T-helper 2 cell treated with Interferon-gamma antibody and Interleukin-4, amounts not matched to agents 5 μg/mL and 100 μg/mL, for 36 hours (primary cell): ENCODE measurements around the gene EXTL1.

Source experiments
- DNase-seq: peaks from one replicate; pipeline ENCODE4 v3.0.0; 2021; ENCODE audit warnings: low spot score
- H3K27ac Mint-ChIP-seq: one replicate; pipeline ENCODE4 v1.8.0; 2021; ENCODE audit warnings: mild to moderate bottlenecking, mixed read lengths
- H3K27me3 Mint-ChIP-seq: one replicate; pipeline ENCODE4 v1.8.0; 2021; ENCODE audit warnings: low read depth, mixed read lengths
- H3K36me3 Mint-ChIP-seq: one replicate; pipeline ENCODE4 v1.8.0; 2021; ENCODE audit warnings: low read depth, mixed read lengths
- H3K4me1 Mint-ChIP-seq: one replicate; pipeline ENCODE4 v1.8.0; 2021; ENCODE audit warnings: low read depth, mixed read lengths
- H3K4me3 Mint-ChIP-seq: one replicate; pipeline ENCODE4 v1.8.0; 2022; ENCODE audit warnings: mild to moderate bottlenecking, moderate library complexity, mixed read lengths
- H3K9me3 Mint-ChIP-seq: one replicate; pipeline ENCODE4 v1.8.0; 2021; ENCODE audit warnings: mixed read lengths

EXTL1 gene

GRCh38 chr1:25990702-25991395 lies 30.7 kb upstream of the EXTL1 start:
- H3K27ac Mint-ChIP-seq: peak overlapping the region; percentile 83
- H3K4me1 Mint-ChIP-seq: peaks cover 48% of the 10 kb centered on the region
- peak; percentile 32 for DNase-seq
- H3K36me3 Mint-ChIP-seq: peaks cover 13% of the 10 kb centered on the region
- H3K27me3 Mint-ChIP-seq: no peaks in the 10 kb centered on the region
- H3K4me3 Mint-ChIP-seq: peak overlapping the region; percentile 79
- no peaks in the 10 kb centered on the region for H3K9me3 Mint-ChIP-seq

GRCh38 chr1:25991937-25992688 lies 29.5 kb upstream of the EXTL1 start:
- H3K9me3 Mint-ChIP-seq: no peaks in the 10 kb centered on the region

GRCh38 chr1:25992689-25993171 lies 28.8 kb upstream of the EXTL1 start:
- H3K9me3 Mint-ChIP-seq: no peaks in the 10 kb centered on the region
- H3K4me3 Mint-ChIP-seq: no peak overlapping the region
- no peaks in the 10 kb centered on the region for H3K27me3 Mint-ChIP-seq
- DNase-seq: no peak
- H3K36me3 Mint-ChIP-seq: peaks cover 6% of the 10 kb centered on the region
- no peak overlapping the region for H3K27ac Mint-ChIP-seq
- peaks cover 51% of the 10 kb centered on the region for H3K4me1 Mint-ChIP-seq

More at GRCh38 chr1:25991937-25992688, 29.5 kb upstream of the EXTL1 start:
- Mint-ChIP-seq H3K36me3 (peaks cover 10% of the 10 kb centered on the region), H3K27ac (no peak overlapping the region), H3K4me1 (peaks cover 49% of the 10 kb centered on the region), H3K27me3 (no peaks in the 10 kb centered on the region), H3K4me3 (peak overlapping the region; percentile 12)
- DNase-seq: no peak

GRCh38 chr1:25993197-25993951 lies 28.2 kb upstream of the EXTL1 start:
- DNase-seq: no peak
- H3K9me3 Mint-ChIP-seq: no peaks in the 10 kb centered on the region
- peaks cover 6% of the 10 kb centered on the region for H3K36me3 Mint-ChIP-seq
- H3K27me3 Mint-ChIP-seq: no peaks in the 10 kb centered on the region
- no peak overlapping the region for H3K4me3 Mint-ChIP-seq
- H3K27ac Mint-ChIP-seq: peak overlapping the region; percentile 63
- H3K4me1 Mint-ChIP-seq: peaks cover 52% of the 10 kb centered on the region

GRCh38 chr1:25994402-25995150 lies 27.0 kb upstream of the EXTL1 start:
- Mint-ChIP-seq H3K9me3 (no peaks in the 10 kb centered on the region), H3K4me1 (peaks cover 53% of the 10 kb centered on the region), H3K36me3 (peaks cover 6% of the 10 kb centered on the region), H3K27ac (no peak overlapping the region), H3K4me3 (no peak overlapping the region), H3K27me3 (no peaks in the 10 kb centered on the region)
- no peak for DNase-seq

GRCh38 chr1:25996966-25997827 lies 24.4 kb upstream of the EXTL1 start:
- H3K27me3 Mint-ChIP-seq: no peaks in the 10 kb centered on the region
- peak overlapping the region; percentile 98 for H3K4me3 Mint-ChIP-seq
- H3K36me3 Mint-ChIP-seq: peaks cover 3% of the 10 kb centered on the region
- H3K9me3 Mint-ChIP-seq: no peaks in the 10 kb centered on the region
- H3K27ac Mint-ChIP-seq: peak overlapping the region; percentile 92
- peaks cover 38% of the 10 kb centered on the region for H3K4me1 Mint-ChIP-seq
- peak; percentile 10 for DNase-seq

GRCh38 chr1:25997828-25998761 lies 23.5 kb upstream of the EXTL1 start, which contains the start of gene PAFAH2:
PAFAH2 (minus strand) TSS chr1:25998063; CDS start chr1:25990816, 7,247 bp downstream.
- H3K27me3 Mint-ChIP-seq: no peaks in the 10 kb centered on the region
- H3K4me1 Mint-ChIP-seq: peaks cover 29% of the 10 kb centered on the region
- peak within 1 kb of the TSS; percentile 98 for H3K4me3 Mint-ChIP-seq
- DNase-seq: peak; percentile 95
- peaks cover 2% of the 10 kb centered on the region for H3K36me3 Mint-ChIP-seq
- H3K9me3 Mint-ChIP-seq: no peaks in the 10 kb centered on the region
- peak within 1 kb of the TSS; percentile 92 for H3K27ac Mint-ChIP-seq

- H3K27me3 Mint-ChIP-seq: peaks cover under 1% of the 10 kb centered on the region
- H3K27ac Mint-ChIP-seq: no peak overlapping the region
- no peaks in the 10 kb centered on the region for H3K9me3 Mint-ChIP-seq
- DNase-seq: no peak
- no peaks in the 10 kb centered on the region for H3K36me3 Mint-ChIP-seq
- H3K4me3 Mint-ChIP-seq: no peak overlapping the region
- peaks cover 22% of the 10 kb centered on the region for H3K4me1 Mint-ChIP-seq
These were observed 22.4 kb upstream of the EXTL1 start for GRCh38 chr1:25999041-25999800.

GRCh38 chr1:26003262-26003661 lies 18.3 kb upstream of the EXTL1 start:
- Mint-ChIP-seq H3K27me3 (peaks cover 8% of the 10 kb centered on the region), H3K4me3 (no peak overlapping the region), H3K36me3 (no peaks in the 10 kb centered on the region), H3K4me1 (peaks cover 6% of the 10 kb centered on the region), H3K9me3 (no peaks in the 10 kb centered on the region), H3K27ac (no peak overlapping the region)
- no peak for DNase-seq

- Mint-ChIP-seq H3K36me3 (no peaks in the 10 kb centered on the region), H3K4me1 (peaks cover 1% of the 10 kb centered on the region), H3K27ac (no peak overlapping the region), H3K27me3 (peaks cover 8% of the 10 kb centered on the region), H3K9me3 (no peaks in the 10 kb centered on the region), H3K4me3 (no peak overlapping the region)
- no peak for DNase-seq
These were observed 17.8 kb upstream of the EXTL1 start for GRCh38 chr1:26003756-26004155.

GRCh38 chr1:26005434-26006105 lies 16.0 kb upstream of the EXTL1 start:
- Mint-ChIP-seq H3K27ac (no peak overlapping the region), H3K9me3 (no peaks in the 10 kb centered on the region), H3K27me3 (peaks cover 8% of the 10 kb centered on the region), H3K36me3 (no peaks in the 10 kb centered on the region), H3K4me1 (peaks cover 1% of the 10 kb centered on the region), H3K4me3 (no peak overlapping the region)
- DNase-seq: no peak
